Endodermal cell (in vitro differentiated cells): ENCODE results near the gene RBM4B. TPM values are rescaled to one million over a fixed set of nuclear protein-coding genes. Genes with fewer than 3 reads are reported as not detected.

Experiments
- DNase-seq: peaks from one replicate; pipeline ENCODE4 v3.0.0-alpha.2; 2017
- H3K27ac ChIP-seq: 2 replicates; pipeline ENCODE4 v1.5.1; 2013; ENCODE audit warnings: mild to moderate bottlenecking, low read depth, low read length, moderate library complexity
- H3K27me3 ChIP-seq: 2 replicates; pipeline ENCODE4 v1.6.1; 2013; ENCODE audit warnings: mild to moderate bottlenecking, low read length, moderate library complexity; ENCODE audit not compliant: insufficient read depth, control insufficient read depth, poor library complexity, severe bottlenecking
- H3K36me3 ChIP-seq: 2 replicates; pipeline ENCODE4 v1.7.0; 2013; ENCODE audit warnings: mild to moderate bottlenecking, low read length, moderate library complexity; ENCODE audit not compliant: control insufficient read depth, insufficient read depth
- H3K4me1 ChIP-seq: one replicate; pipeline ENCODE4 v1.7.0; 2013; ENCODE audit warnings: low read length; ENCODE audit not compliant: control insufficient read depth, insufficient read depth
- H3K4me3 ChIP-seq: 2 replicates; pipeline ENCODE4 v1.5.1; 2013; ENCODE audit warnings: mild to moderate bottlenecking, low read length, moderate library complexity
- H3K9ac ChIP-seq: 2 replicates; pipeline ENCODE4 v1.6.1; 2013; ENCODE audit warnings: mild to moderate bottlenecking, low read length, moderate library complexity; ENCODE audit not compliant: poor library complexity, severe bottlenecking; ENCODE audit errors: extremely low read depth
- H3K9me3 ChIP-seq: 2 replicates; pipeline ENCODE4 v1.6.1; 2013; ENCODE audit warnings: mild to moderate bottlenecking, low read length, moderate library complexity; ENCODE audit not compliant: control insufficient read depth
- H3K27ac Mint-ChIP-seq: 2 replicates; pipeline ENCODE4 v1.8.0; 2020; ENCODE audit warnings: mixed read lengths
- H3K27me3 Mint-ChIP-seq: 2 replicates; pipeline ENCODE4 v1.8.0; 2021; ENCODE audit warnings: mild to moderate bottlenecking, mixed read lengths; ENCODE audit not compliant: insufficient read depth
- H3K36me3 Mint-ChIP-seq: 2 replicates; pipeline ENCODE4 v1.8.0; 2020; ENCODE audit warnings: low read depth, mixed read lengths
- H3K4me1 Mint-ChIP-seq: 2 replicates; pipeline ENCODE4 v1.8.0; 2020; ENCODE audit warnings: mixed read lengths
- H3K4me3 Mint-ChIP-seq: 2 replicates; pipeline ENCODE4 v1.8.0; 2020; ENCODE audit warnings: mild to moderate bottlenecking, moderate library complexity, mixed read lengths
- H3K9me3 Mint-ChIP-seq: 2 replicates; pipeline ENCODE4 v1.8.0; 2020; ENCODE audit warnings: mild to moderate bottlenecking, mixed read lengths
- CTCF ChIP-seq: fragments of 200-600 bp; sonication (generic); conservative IDR thresholded peaks from 2 replicates; pipeline ENCODE4 v1.5.0; 2021; ENCODE audit warnings: antibody characterized with exemption, mild to moderate bottlenecking
- WGBS, 2 experiments: methylation state at CpG; one replicate each; pipeline versions ENCODE4 v1.1.5 to v1.1.7; 2013; ENCODE audit warnings: missing lambda C conversion rate in 2 of 2, mixed read lengths in 1 of 2; ENCODE audit not compliant: insufficient coverage in 1 of 2, insufficient read length in 1 of 2; 5-methylcytosine and 5-hydroxymethylcytosine counted together
- total RNA-seq, 2 donors: library from RNA; stranded (reverse); fragmentation: NEBNext Ultra II Directional in 1 of 2; extraction: Animal tissue kit (Norgen Biotek cat#: 25700) in 1 of 2; gene quantifications; 2 replicates in 1 of 2; 3 replicates in 1 of 2; pipeline ENCODE4 v1.2.1, GENCODE V29; 2021

RBM4B gene
- total RNA-seq, 2 donors from 2014 or later, result 23.3 to 28.5 TPM

DNA sequence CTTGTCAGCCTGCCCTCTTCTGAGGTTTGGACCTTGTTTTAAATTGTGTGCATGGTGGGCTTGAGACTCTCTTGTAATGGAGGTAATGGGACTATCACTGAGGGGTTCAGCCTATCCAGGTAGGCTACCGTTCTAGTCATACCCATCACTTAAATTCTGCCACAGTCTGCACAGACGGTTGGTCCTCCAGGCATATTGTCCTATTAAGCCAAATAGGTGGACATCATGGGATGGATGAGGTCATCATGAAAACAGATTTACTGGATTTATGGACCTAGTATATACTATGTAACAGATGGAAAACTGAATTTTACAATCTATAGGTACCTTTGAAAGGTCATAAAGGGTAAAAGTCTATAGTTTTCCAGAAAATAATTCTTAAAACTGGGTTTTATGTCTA lies 48.3 kb downstream of the RBM4B start:
- Mint-ChIP-seq H3K27me3 (no peaks in the 10 kb centered on the region), H3K4me1 (no peaks in the 10 kb centered on the region), H3K4me3 (no peak overlapping the region), H3K27ac (no peak overlapping the region), H3K36me3 (peaks cover 80% of the 10 kb centered on the region), H3K9me3 (no peaks in the 10 kb centered on the region)
- Histone ChIP-seq H3K4me3 (no peak overlapping the region), H3K36me3 (peaks cover 93% of the 10 kb centered on the region), H3K27me3 (no peaks in the 10 kb centered on the region), H3K27ac (no peak overlapping the region), H3K4me1 (no peaks in the 10 kb centered on the region), H3K9me3 (no peaks in the 10 kb centered on the region), H3K9ac (no peak overlapping the region)
- 100% methylated on average over 1 to 2 of the region's 2 CpGs for WGBS, 2 experiments
- no peak for TF ChIP-seq CTCF
- DNase-seq, result no peak

DNA sequence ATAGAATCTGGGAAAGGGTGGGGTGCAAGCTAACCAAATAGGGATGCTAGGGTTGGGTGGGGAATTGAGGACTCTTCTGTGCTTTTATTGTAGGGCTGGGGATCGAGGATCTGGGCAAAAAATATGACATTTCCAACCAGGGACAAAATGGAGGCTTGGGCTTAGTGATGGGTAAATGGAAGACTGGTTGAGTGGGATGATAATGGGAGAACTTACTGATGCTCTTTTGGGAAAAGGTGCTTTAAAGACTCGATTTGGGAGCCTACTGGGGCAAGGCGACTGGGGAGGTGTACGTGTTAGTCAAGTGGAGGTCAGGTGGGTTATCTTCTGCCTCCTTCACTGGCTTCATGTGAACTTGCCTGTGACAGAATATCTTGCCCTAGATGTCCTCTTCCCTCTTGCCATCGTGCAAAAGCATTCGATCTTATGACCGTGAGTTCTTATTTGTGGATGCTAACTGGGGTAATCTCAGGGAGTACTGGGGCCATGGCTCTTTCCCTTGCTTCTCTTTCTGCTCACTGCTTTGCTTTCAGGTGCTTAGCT lies 49.6 kb downstream of the RBM4B start:
- H3K4me1 Mint-ChIP-seq, result peaks cover 1% of the 10 kb centered on the region

DNA sequence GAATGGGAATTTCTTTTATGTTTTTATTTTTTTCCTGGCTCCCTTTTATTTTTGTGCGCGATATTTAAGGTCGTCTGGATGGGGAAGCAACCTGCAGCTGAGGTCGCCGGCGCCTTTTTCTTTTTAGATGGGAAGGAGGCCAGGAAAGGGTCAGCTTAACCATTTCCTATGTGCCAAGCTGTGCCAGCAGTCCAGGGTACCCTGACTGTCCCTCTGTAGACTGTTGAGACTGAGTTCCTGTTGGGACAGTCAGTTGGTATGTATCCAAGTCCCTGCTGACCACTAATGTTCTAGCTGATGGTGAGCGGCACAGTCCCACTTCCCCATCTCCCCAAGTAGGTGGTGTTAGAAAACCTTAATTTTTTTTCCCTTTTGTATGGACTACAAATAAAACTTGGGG lies 50.8 kb downstream of the RBM4B start:
- no peak for DNase-seq
- H3K36me3 ChIP-seq, result peaks cover 94% of the 10 kb centered on the region
- no peaks in the 10 kb centered on the region for H3K9me3 ChIP-seq
- Mint-ChIP-seq H3K36me3 (peaks cover 77% of the 10 kb centered on the region), H3K27ac (no peak overlapping the region), H3K4me3 (no peak overlapping the region), H3K9me3 (no peaks in the 10 kb centered on the region), H3K4me1 (peaks cover 9% of the 10 kb centered on the region), H3K27me3 (no peaks in the 10 kb centered on the region)
- no peak overlapping the region for H3K27ac ChIP-seq
- no peaks in the 10 kb centered on the region for H3K27me3 ChIP-seq
- no peak for TF ChIP-seq CTCF
- 92 to 100% methylated on average over 1 to 7 of the region's 7 CpGs for WGBS, 2 experiments
- H3K4me3 ChIP-seq, result no peak overlapping the region
- H3K4me1 ChIP-seq, result peaks cover 6% of the 10 kb centered on the region
- no peak overlapping the region for H3K9ac ChIP-seq

More for the DNA sequence above, 49.6 kb downstream of the RBM4B start:
- no peaks in the 10 kb centered on the region for H3K9me3 Mint-ChIP-seq
- Histone ChIP-seq H3K27me3 (no peaks in the 10 kb centered on the region), H3K9ac (no peak overlapping the region), H3K9me3 (no peaks in the 10 kb centered on the region), H3K36me3 (peaks cover 96% of the 10 kb centered on the region), H3K4me1 (peaks cover 2% of the 10 kb centered on the region), H3K4me3 (no peak overlapping the region), H3K27ac (no peak overlapping the region)
- H3K27me3 Mint-ChIP-seq, result no peaks in the 10 kb centered on the region
- WGBS, 2 experiments, result 92 to 97% methylated on average over 4 to 7 of the region's 7 CpGs
- no peak overlapping the region for H3K4me3 Mint-ChIP-seq
- peak overlapping the region; percentile 2 for H3K27ac Mint-ChIP-seq
- DNase-seq, result no peak
- no peak for TF ChIP-seq CTCF
- peaks cover 86% of the 10 kb centered on the region for H3K36me3 Mint-ChIP-seq
